Esophagus muscularis mucosa (tissue), 4 donors: ENCODE data around the gene ASTL. TPM values are rescaled to one million over a fixed set of nuclear protein-coding genes. Genes with fewer than 3 reads are reported as not detected.

ENCODE experiments used
- DNase-seq: peaks from one replicate; pipeline ENCODE4 v3.0.0-alpha.2; 2017; ENCODE audit errors: extremely low spot score
- H3K27ac ChIP-seq, 4 donors: fragments of 200-600 bp; sonication (generic); replicated peaks in 1 of 4; 1 replicate in 3 of 4; 2 replicates in 1 of 4; pipeline ENCODE4 v1.5.1; 2016 to 2019; ENCODE audit warnings: mild to moderate bottlenecking in 1 of 4
- H3K27me3 ChIP-seq, 4 donors: fragments of 200-600 bp; sonication (generic); one replicate each; pipeline versions ENCODE4 v1.5.1 to v1.6.0; 2016 to 2019
- H3K36me3 ChIP-seq, 4 donors: fragments of 200-600 bp; sonication (generic); one replicate each; pipeline ENCODE4 v1.5.1; 2016 to 2019
- H3K4me1 ChIP-seq, 4 donors: fragments of 200-600 bp; sonication (generic); one replicate each; pipeline ENCODE4 v1.5.1; 2016 to 2019
- H3K4me3 ChIP-seq, 4 donors: fragments of 200-600 bp; sonication (generic); 1 replicate in 2 of 4; 2 replicates in 2 of 4; pipeline ENCODE4 v1.5.1; 2016 to 2019; ENCODE audit warnings: mild to moderate bottlenecking in 4 of 4, moderate library complexity in 1 of 4
- H3K9me3 ChIP-seq, 4 donors: fragments of 200-600 bp; sonication (generic); 1 replicate in 3 of 4; 2 replicates in 1 of 4; pipeline ENCODE4 v1.5.1; 2016 to 2019
- EP300 ChIP-seq: sonication (generic); formaldehyde crosslinking; IDR thresholded peaks from one replicate; pipeline ENCODE4 v1.6.1; 2017; ENCODE audit warnings: antibody characterized with exemption
- POLR2A ChIP-seq: fragments of 450-650 bp; IDR thresholded peaks from one replicate; pipeline ENCODE4 v1.6.1; 2017; ENCODE audit warnings: antibody characterized with exemption, moderate library complexity, mild to moderate bottlenecking, low read depth
- POLR2AphosphoS5 ChIP-seq, 2 donors: sonication (generic); formaldehyde crosslinking; IDR thresholded peaks; one replicate each; pipeline ENCODE4 v1.6.1; 2017; ENCODE audit warnings: antibody characterized with exemption in 2 of 2
- WGBS: methylation state at CpG from one replicate; pipeline ENCODE4 v1.1.5; 2018; 5-methylcytosine and 5-hydroxymethylcytosine counted together
- intact Hi-C: fragments of 100-400 bp; cut with DNase I; formaldehyde crosslinking; loops from one replicate; pipeline ENCODE4 v1.15.1; 2023
- total RNA-seq, 4 donors: library from RNA; depleted of rRNA; stranded (reverse); fragments of >200 nt; gene quantifications; one replicate each; pipeline versions ENCODE4 v1.1.0 to v1.2.1, GENCODE V29; 2016
- TF ChIP-seq, protein P1 (sequence below), 3 experiments: fragments of 200-600 bp in 2 of 3; fragments of 450-650 bp in 1 of 3; sonication (generic) in 2 of 3; IDR thresholded peaks; one replicate each; pipeline ENCODE4 v1.5.1; 2017 to 2019; ENCODE audit warnings: antibody characterized with exemption in 3 of 3, mild to moderate bottlenecking in 2 of 3, moderate library complexity in 1 of 3

ASTL gene
- total RNA-seq, 4 donors from 2014 or later: not detected

GRCh38 chr2:96102596-96103186, 35.6 kb downstream of the ASTL start:
- no peak overlapping the region for H3K4me3 ChIP-seq
- intact Hi-C loops: no loop called here
- H3K36me3 ChIP-seq: no peaks in the 10 kb centered on the region
- H3K9me3 ChIP-seq: peaks cover 0 to 15% (median 10%) of the 10 kb centered on the region in 4 donors
- WGBS: 98% methylated on average over 15 of the region's 15 CpGs
- no peak overlapping the region for H3K27ac ChIP-seq
- peaks cover 15 to 43% (median 26%) of the 10 kb centered on the region in 4 donors for H3K4me1 ChIP-seq
- TF ChIP-seq POLR2A: no peak
- TF ChIP-seq EP300: no peak
- TF ChIP-seq POLR2AphosphoS5 (IDR thresholded peaks at IDR 0.05): no peak
- TF ChIP-seq, protein P1, sequence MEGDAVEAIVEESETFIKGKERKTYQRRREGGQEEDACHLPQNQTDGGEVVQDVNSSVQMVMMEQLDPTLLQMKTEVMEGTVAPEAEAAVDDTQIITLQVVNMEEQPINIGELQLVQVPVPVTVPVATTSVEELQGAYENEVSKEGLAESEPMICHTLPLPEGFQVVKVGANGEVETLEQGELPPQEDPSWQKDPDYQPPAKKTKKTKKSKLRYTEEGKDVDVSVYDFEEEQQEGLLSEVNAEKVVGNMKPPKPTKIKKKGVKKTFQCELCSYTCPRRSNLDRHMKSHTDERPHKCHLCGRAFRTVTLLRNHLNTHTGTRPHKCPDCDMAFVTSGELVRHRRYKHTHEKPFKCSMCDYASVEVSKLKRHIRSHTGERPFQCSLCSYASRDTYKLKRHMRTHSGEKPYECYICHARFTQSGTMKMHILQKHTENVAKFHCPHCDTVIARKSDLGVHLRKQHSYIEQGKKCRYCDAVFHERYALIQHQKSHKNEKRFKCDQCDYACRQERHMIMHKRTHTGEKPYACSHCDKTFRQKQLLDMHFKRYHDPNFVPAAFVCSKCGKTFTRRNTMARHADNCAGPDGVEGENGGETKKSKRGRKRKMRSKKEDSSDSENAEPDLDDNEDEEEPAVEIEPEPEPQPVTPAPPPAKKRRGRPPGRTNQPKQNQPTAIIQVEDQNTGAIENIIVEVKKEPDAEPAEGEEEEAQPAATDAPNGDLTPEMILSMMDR (IDR thresholded peaks at IDR 0.05): no peak
- DNase-seq: no peak
- peaks cover 0 to 4% (median 0%) of the 10 kb centered on the region in 4 donors for H3K27me3 ChIP-seq

GRCh38 chr2:96100893-96101304, 37.4 kb downstream of the ASTL start:
- DNase-seq: no peak

DNA sequence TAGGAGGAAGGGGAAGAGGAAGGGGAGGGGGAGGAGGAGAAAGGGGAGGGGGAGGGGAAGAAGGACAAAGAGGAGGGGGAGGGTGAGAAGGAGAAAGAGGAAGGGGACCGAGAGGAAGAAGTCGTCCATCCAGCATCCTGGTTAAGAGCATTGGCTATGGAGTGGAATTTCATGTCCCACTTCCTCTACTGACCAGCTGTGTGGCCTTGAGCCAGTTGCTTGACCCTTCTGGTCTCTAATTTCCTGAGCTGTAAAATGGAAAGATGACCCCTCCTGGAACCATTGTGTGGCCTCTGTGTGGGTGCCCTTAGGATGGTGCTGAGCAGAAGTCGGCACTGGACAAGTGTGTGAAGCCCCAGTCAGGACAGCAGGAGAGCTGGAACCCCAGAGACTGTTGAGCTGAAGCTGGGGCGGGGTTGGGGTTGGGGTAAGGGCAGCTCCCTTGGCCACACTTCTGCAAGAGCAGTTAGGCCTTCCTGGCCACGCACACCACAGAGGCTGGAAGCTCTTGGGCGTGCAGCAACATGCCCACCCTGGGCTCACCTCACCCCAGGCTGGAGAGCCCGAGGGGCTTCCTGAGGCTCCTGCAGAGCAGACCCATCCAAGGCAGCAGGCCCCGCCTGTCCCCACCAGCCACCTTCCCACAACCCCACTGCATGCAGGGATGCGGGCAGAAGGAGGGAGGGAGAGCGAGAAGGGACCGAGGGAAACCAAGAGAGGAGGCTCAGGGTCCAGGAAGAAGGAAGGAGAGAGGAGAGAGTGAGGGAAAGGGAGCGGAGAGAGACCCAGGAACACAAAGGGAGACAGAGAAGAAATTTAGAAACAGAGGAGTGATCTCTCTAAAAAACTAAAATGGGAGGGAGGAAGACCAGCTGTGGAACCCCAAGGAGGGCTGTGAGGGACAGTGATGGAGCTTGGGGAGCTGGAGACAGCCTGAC, 38.2 kb downstream of the ASTL start:
- Histone ChIP-seq H3K36me3 (no peaks in the 10 kb centered on the region), H3K27ac (peak overlapping the region; percentile 11 to 34 (median 32)), H3K4me1 (peaks cover 13 to 40% (median 25%) of the 10 kb centered on the region in 4 donors), H3K27me3 (no peaks in the 10 kb centered on the region), H3K9me3 (peaks cover 0 to 6% (median 2%) of the 10 kb centered on the region in 4 donors), H3K4me3 (no peak overlapping the region)
- intact Hi-C loops: no loop called here
- DNase-seq: no peak
- TF ChIP-seq POLR2A (no peak), EP300 (no peak), POLR2AphosphoS5 (IDR thresholded peaks at IDR 0.05) (no peak)
- TF ChIP-seq, protein P1 (IDR thresholded peaks at IDR 0.05): no peak
- 66% methylated on average over 11 of the region's 12 CpGs for WGBS

More at GRCh38 chr2:96100893-96101304, 37.4 kb downstream of the ASTL start:
- H3K27me3 ChIP-seq: no peaks in the 10 kb centered on the region
- peaks cover 13 to 40% (median 25%) of the 10 kb centered on the region in 4 donors for H3K4me1 ChIP-seq
- no peak overlapping the region for H3K4me3 ChIP-seq
- H3K36me3 ChIP-seq: no peaks in the 10 kb centered on the region
- H3K27ac ChIP-seq: no peak overlapping the region
- WGBS: 84% methylated on average over 2 of the region's 3 CpGs
- peaks cover 0 to 14% (median 8%) of the 10 kb centered on the region in 4 donors for H3K9me3 ChIP-seq
- TF ChIP-seq POLR2AphosphoS5 (IDR thresholded peaks at IDR 0.05) (no peak), POLR2A (no peak), EP300 (no peak)
- TF ChIP-seq, protein P1 (IDR thresholded peaks at IDR 0.05): no peak
- intact Hi-C loops: no loop called here

DNA sequence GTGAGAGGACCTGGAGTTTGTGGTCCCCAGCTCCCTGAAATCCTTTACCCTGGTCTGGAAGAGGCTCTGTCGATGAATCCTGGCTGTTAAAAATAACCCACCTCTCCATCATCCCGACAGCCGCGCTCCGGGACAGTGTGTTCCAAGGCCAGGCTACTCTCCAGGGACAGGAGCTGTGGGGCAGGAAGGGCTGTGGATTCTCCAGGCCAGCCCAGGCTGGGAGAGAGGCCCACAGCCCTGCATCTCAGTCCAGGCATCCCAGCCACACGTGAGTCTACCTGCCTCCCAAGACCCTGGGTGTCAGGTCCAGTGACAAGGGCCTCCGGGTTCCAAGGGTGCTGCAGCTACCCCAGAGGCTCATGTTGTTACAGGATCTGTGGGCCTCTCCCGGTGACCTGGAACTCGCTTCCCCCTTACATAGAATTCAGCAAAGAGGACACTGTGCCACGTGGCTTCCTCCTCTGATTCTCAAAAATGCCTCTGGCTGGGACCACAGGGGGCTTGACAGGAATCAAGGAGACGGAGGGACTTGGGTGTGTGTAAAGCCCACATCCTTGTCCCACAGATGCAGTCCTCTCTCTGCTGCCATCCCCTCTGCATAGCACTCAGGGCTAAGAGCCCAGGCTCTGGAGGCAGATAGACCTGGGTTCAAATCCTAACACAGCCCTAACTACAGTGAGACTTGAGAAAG, 39.3 kb downstream of the ASTL start:
- Histone ChIP-seq H3K27ac (peak overlapping the region; percentile 34 to 67 (median 63)), H3K27me3 (no peaks in the 10 kb centered on the region), H3K4me1 (peaks cover 13 to 37% (median 23%) of the 10 kb centered on the region in 4 donors), H3K9me3 (no peaks in the 10 kb centered on the region), H3K36me3 (no peaks in the 10 kb centered on the region), H3K4me3 (no peak overlapping the region)
- intact Hi-C loops: no loop called here
- no peak for DNase-seq
- TF ChIP-seq POLR2AphosphoS5 (IDR thresholded peaks at IDR 0.05) (peak; percentile 46 to 55), POLR2A (no peak)
- WGBS: 73% methylated on average over 7 of the region's 11 CpGs
